NCI-H1930 (cell line): ENCODE data around the gene ARHGAP26.

Experiments used
- DNase-seq, 2 experiments: peaks; one replicate each; lab custom pipeline; 2025; lab: John Stamatoyannopoulos, UW

Gene ARHGAP26, protein sequence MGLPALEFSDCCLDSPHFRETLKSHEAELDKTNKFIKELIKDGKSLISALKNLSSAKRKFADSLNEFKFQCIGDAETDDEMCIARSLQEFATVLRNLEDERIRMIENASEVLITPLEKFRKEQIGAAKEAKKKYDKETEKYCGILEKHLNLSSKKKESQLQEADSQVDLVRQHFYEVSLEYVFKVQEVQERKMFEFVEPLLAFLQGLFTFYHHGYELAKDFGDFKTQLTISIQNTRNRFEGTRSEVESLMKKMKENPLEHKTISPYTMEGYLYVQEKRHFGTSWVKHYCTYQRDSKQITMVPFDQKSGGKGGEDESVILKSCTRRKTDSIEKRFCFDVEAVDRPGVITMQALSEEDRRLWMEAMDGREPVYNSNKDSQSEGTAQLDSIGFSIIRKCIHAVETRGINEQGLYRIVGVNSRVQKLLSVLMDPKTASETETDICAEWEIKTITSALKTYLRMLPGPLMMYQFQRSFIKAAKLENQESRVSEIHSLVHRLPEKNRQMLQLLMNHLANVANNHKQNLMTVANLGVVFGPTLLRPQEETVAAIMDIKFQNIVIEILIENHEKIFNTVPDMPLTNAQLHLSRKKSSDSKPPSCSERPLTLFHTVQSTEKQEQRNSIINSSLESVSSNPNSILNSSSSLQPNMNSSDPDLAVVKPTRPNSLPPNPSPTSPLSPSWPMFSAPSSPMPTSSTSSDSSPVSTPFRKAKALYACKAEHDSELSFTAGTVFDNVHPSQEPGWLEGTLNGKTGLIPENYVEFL

DNA sequence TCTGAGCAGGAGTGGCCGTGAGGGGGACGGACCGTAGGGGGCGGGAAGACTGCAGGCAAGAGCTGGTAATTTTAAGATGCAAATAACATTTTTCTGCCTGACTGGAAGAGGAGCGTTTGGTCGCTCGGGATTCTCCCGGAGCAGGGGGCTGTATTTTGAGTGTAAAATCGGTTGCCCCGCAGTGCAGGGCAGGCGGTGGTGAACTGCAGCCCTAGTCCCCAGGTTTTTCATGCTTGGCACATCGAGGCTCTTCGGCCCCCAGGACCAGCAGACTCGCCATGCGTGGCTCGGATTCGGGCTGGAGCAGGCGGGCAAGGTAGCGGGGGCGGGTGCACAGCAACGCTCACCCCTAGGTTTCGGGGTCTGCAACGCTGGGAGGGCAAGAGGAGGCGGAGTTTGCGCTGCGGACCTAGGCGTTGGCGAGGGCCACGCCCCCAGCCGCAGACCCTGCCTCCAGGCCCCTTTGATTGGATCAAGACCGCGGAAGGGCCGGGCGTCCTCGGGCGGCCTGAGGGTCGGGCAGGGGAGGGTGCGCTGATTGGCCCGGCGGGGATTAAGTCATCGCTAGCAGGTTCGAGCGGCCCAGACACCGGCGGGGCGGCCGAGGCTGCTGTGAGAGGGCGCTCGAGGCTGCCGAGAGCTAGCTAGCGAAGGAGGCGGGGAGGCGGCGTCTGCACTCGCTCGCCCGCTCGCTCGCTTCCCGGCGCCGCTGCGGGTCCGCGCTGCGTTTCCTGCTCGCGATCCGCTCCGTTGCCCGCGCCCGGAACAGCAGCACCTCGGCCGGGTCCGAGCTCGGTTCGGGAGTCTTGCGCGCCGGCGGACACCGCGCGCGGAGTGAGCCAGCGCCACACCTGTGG lies at the start of gene ARHGAP26:
Gene ARHGAP26, plus strand, starts transcription at position 585 of the 857 bp plus-strand sequence. CDS start 385 bp downstream, outside the sequence.
- DNase-seq: peak; percentile 84 to 87

DNA sequence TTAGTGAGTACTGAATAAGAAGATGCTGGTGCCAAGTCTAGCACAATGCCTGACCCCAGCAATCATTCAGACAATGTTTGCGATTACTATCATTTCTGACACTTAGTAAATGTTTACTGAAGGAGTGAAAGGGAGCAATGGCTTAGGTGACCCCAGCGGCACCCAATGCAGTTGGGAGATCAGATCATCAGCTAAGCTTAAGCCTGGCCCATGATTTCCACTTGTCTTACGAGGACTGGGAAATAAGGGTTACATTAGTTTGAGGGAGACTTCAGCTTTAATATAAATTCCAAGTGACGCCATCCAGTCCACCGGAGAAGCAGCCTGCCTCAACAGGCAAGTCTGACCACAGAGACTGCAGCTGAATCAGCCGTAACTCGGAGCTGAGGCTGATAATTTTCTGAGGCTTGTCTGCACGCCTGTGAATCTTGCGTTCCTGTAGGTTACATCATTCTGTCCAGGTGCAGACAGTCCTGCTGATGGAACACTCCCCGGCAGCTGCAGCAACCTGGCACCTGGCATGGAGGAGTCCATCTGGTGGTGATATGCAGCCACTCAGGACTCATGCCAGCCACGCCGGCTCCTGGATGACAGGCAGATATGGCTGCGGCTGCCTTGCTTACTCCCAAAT lies 49.4 kb upstream of the ARHGAP26 start:
- DNase-seq: peak in 1 of 2 experiments; percentile 6

DNA sequence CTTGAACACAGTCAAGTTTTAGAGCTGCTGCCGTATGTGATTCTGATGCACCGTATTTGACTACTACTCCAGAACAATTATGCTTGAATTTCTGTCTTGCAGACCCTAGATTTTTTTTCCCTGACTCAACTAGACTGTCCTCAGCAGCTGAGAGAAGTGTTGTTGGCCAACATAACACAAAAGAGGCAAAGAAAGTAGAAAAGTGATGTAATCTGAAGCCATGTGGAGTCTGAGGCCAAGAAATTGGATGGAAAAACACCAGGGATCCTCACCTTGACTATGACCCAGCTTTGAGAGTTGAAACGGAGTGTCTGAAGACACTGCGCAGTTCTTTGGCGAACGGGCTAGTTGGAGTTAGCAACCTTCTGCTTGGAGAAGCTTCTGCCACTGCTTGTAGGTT lies 48.0 kb upstream of the ARHGAP26 start:
- DNase-seq: no peak

DNA sequence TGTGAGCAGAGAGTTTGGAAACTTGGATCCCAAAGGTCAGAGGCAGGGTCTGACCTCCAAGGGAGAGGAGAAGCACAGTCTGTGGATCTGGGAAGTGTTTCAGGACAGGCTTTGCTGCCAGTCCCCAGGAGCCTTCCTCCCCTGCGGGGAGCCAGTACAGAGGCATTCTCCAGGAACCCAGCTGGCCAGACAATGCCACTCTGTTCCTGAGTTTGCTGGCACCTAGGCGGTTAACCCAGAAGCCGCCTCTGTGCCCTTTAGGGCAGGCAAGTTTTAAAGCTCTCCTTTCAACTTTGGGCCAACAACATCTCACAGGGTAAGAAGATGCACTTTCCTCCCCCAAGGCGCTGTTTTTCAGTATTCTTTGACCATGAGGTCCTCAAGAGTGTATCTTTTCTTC lies 47.3 kb upstream of the ARHGAP26 start:
- DNase-seq: no peak

DNA sequence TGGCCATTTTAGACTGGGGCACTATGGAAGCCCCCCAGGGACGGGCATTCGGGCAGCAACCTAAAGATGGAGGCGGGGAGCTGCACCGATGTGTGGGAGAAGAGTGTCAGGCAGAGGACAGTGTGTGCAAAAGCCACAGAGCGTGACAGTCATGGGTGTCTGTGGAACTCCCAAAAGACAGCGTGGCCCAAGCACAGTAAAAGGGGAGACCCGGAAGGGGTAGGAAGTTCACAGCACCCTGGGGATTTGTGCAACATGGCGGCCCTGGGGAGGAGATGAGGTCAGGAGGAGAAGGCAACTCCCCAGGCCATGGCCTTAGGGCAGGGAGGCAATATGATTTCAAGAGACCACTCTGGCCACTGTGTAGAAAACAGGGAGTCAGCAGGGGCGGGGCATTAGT lies 45.4 kb upstream of the ARHGAP26 start:
- no peak for DNase-seq

DNA sequence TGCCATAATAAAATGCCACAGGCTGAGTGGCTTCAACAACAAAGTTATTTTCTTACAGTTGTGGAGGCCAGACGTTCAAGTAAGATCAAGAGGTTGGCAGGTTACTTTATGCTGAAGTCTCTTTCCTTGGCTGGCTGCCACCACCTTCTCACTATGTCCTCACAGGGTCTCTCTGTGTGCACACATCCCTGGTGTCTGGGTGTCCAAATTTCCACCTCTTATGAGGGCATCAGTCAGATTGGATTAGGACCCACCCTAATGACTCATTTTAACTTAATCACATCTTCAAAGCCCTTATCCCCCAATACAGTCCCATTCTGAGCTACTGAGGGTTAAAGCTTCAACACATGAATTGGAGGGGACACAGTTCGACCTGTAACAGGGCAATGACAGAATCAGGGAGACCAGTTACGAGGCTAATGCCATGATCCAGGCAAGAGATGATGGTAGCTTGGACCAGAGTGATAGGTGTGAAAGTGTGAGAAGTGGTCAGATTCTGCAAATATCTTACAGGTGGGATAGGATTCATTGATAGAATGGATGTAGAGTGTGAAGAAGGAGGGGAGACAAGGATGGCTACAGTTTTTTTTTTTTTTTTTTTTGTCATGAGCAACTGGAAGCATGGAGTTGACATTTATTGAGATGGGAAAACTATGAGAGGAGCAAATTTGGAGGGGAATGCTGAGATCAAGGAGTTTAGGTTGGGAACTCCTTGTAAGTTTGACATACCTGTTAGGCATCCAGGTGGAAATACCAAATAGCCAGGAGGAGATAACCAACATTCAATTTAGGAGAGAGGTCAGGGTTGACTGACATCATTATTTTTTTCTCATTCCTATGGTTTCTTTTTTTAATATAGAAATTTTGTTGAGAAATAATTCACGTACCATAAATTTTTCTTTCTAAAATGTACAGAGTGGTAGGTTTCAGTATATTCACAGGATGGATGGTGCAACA lies 44.7 kb upstream of the ARHGAP26 start:
- DNase-seq: no peak

DNA sequence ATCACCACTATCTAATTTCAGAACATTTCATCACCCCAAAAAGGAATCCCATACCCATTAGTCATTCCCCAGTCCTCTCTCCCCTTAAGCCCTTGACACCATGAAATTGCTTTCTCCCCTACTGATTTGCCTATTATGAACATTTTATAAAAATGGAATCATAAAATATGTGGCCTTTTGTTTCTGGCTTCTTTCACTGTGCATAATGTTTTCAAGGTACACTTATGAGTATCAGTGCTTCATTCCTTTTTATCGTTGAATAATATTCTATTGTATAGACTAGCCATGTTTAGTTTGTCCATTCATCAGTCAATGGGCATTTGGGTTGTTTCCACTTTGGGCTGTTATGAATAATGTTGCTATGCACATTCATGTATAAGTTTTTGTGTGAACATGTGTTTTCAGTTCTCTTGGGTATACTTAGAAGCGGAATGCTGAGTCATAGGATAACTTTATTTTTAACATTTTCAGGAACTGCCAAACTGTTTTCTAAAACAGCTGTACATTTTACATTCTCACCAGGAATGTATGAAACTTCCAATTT lies 43.9 kb upstream of the ARHGAP26 start:
- no peak for DNase-seq

DNA sequence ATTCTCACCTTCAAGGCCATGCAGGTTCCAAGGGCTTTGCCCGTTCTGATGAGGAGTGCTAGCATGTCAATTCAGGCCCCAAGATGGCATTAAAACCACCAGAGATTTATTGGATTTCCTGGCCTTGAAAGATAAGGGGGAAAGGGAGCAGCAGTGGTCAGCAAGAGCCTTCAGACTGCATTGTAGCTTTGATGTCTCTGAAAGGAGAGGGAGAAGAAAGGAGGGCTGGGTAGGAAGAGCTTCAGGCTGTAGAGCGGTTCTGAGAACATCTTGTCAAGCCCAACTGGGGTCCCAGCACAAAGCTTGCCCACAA lies 42.5 kb upstream of the ARHGAP26 start:
- DNase-seq: no peak

DNA sequence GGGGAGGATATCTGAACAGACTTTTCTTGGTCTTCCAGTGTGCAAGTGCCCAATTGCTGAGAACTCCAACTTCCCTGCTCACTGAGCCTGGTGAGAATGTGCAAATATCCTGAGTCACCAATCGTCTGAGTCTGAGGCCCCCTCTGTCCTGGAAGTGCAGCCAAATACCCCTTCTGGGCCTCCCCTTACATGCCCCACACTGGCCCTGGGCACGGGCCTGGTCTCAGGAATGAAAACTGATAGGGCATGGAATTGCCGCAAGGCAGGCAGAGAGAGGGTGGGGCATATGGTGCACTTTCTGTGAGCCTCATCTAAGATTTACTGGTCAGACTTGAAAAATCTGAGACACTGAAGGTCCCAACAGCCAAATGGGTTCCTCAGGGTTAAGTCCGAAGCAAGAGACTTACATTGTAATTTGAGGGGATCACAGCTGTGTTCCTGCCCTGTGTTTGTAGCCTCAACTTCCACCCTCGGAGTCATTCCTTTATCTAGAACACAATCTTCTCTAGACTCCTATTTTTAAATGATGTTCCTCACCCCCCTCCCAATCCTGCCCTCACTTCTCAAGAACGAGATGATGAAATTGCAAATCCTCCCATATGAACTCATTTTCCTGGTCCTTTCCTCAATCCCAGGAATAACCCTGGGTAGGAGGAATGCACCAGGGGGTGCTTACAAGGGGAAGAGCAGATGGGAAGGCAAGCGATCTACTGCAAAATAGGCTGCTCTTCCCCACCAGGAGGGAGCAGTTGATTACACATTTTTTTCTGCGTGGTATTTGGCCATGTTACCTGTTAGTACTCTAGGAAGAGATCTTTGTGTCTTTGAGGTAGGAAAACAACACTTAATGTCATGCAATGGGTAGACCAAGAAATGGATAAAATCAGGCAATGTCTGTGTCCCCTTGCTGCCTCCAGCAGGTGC lies 34.6 kb upstream of the ARHGAP26 start:
- no peak for DNase-seq

DNA sequence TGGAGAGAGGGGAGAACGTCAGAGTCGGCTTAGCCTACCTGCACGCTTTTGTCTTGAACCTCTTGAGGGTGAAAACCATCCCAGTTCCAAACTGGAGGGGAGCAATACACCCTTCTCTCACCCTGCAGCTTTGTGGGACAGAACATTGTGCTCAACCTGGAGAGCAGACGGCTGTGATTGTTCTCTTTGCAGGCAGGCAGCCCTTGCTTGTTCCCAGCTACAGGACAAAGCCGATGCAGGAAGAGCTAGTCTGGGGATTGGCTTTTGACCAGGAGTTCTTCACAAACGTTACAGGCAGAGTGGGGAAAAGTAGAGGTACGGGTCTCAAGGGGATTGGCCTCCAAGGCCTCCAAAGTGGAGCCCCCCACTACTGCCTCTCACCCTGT lies 33.9 kb upstream of the ARHGAP26 start:
- DNase-seq: no peak

DNA sequence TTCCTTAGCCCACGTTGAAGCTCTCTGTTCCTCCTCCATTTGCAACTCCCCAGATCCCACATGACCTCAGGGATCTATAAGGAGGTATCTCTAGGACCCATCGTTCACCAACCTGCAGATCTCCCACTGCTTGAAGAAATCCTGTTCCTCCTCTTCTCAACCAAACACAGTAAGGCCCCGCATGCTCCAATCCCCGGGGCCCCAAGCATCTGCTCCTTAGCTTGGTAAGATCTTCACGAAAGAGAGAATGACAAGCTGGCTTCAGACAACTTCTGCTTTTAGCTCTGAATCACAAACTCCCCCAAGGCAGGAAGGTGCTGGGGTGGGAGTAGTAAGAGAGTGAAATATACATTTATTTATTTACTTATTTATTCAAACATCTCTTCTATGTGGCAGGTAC lies 33.0 kb upstream of the ARHGAP26 start:
- no peak for DNase-seq

DNA sequence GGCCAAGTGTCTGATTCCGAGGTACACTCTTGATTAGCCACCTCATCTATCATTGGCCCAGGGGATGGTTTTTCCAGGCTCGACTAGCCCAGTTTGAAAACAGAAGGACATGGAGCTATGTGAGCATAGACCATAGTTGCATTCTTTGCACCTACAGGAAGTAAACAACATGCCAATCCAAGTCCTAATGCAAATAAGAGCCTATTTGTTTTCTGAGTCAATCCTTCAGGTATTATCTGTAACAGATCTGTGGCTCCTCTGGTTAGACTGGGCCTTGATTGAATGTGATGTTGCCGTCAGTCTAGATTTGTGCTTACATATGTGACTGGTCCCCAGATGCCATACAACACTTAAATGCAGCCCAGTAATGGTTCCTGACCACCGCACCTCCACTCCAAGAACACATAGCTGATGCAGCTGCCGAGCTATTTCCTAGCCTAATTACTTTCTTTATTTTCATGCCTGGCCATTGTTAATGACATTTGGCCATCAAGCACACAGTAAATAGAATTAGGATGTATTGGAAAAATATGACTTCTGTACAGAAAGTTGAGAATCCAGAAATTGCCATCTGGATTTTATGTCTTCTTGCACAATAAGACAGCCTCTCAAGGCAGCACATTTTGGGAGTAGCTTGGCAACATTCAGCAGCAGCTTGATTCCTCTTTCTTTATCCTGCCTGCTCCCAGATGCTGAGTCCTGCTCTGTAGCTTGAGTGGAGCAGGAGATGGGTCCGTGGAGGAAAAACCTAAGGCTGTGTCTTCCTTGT lies 29.5 kb upstream of the ARHGAP26 start:
- no peak for DNase-seq

DNA sequence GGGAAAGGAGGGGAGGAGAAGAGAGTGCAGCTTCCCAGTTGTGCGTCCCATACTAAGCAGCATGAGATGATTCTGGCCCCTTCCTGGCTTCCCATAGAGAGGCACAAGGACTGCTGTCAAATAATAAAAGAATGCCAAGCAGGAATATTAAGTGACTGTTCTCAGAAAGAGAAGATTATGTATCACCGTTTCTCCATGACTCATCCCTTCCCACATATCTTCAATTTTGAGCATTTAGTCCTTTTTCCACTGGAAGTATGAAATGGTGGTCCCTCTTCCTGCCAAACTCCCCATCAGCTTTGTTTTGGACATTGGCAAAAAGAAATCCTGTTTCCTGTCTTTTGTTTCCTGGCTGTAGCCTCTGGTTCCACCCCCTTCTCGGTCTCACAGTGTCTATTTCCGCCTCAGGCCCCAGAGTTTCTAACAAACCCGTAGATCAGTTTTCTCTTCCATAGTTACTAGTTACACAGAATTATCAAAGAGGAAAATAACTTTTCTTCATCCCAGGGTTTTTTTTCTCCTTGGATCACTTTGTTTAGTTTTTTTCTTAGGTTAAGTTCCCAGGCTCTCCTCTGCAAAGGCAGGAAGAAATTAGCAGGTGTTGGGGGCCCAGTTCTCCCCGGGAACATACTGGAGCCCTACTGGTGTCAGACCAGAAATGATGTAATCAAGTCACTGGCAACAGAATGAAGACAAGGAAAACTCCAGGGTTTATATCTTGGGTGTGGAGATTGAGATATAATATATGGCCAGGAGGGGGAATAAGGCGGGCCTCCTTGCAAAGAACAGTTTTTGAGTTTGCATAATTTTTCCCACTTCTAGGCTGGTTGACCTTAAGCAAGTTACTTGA lies 26.4 kb upstream of the ARHGAP26 start:
- no peak for DNase-seq

DNA sequence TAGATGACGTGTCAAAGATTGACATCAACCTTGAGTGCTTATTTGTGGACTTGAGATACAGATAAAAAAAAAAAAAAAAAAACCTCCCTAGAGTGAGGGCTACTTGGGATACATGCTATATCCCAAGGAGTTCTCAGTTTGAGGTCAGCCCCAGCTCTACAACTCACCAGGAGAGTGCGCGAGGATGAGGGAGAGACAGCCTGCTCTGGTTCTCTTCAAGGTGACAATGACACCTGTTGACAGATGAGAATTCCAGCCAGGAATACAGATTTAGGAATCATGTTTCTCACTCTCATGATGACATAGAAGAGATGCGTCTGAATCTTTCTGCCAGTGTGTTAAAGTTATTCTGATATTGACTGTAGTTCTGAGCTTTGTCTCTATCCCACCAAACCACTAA lies 24.9 kb upstream of the ARHGAP26 start:
- no peak for DNase-seq

DNA sequence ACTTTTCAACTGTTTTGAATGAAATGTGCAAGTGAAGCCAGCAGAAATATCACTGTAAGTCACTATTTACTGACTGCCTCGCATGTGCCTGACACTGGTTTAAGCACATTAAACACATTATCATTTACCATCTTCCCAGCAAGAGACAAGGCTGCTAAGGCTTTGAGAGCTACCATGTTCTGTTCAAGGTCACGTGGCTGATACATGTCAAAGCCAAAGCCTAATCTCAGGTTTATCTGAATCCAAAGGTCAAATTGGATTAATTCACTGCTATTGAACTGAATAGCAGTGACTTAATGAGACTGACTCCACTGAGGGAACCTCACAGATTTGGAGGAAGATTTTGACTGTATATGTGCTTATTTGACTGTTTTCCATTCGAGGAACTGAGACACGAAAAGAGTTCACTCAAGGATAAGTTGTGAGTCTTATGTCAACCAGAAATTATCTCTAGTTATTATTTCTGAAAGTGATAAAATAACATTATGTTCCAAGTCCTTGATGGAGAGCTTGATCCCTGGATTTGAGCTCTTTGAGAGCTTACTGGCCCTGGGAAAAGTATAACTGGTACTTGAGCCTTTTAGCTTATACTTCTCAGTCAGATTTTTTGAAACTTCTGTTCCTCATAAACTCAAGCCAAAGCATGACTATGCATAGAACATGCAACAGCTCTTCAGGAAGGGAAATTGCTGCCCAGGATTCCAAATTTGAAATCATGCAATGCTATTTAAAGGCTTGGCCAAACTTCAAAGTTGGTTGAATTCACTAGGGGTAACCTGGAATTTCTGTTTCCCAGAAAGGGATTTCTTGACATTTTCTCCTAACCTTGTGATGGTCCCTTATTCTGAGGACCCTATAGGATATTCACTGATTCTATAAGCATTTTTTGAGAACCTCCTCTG lies 23.4 kb upstream of the ARHGAP26 start:
- no peak for DNase-seq

DNA sequence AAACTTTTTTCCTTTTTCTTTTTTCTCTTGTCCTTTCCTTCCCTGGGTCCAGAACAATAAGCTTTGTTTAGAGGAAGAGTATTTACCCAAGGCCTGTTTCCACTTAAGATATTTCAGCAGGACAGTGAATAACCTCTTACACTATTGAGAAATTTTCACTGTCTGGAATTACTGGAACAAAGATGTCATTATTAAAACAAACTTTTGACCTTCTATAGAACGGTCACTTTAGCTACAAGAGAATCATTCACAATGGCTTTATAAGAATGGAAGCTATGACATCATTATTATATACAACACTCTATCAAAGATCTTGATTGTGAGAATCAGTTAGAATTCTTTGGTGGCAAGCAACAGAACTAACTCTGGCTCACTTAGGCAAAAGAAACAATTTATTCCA lies 22.0 kb upstream of the ARHGAP26 start:
- DNase-seq: no peak
